SIG-M5 (cell line): ENCODE results near the gene IFNL4.
"Not testable (repeated sequence)": the region's sequence is repeated elsewhere in the genome, so short reads cannot be mapped to it uniquely, and the experiment has no call there.

Source experiments
- DNase-seq: peaks from one replicate; lab custom pipeline; 2025; lab: John Stamatoyannopoulos, UW

The IFNL4 gene

GRCh38 chr19:39254531-39255345 lies 6.1 kb upstream of the IFNL4 start:
- no peak for DNase-seq

- no peak for DNase-seq
These were observed 4.9 kb upstream of the IFNL4 start for GRCh38 chr19:39253374-39254149.

DNA sequence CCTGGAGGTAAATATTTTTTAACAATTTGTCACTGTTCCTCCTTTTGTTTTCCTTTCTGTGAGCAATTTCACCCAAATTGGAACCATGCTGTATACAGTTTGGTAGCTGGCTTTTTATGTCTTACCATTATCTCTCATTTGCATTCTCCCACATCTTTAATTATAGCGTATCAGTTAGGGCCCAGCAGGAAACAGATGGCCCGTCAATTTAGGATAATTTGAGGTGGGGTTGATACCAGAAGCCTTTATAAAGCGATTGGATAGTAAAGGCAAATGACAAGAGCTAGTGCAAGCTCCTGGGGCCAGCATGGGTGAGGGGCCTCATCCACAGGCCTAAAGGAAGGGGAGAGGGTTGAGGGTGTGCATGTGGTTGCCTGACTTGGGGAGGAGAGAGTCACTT lies 3.8 kb upstream of the IFNL4 start:
- DNase-seq: no peak

- DNase-seq: no peak
These were observed 3.2 kb upstream of the IFNL4 start for GRCh38 chr19:39251846-39252245.

DNA sequence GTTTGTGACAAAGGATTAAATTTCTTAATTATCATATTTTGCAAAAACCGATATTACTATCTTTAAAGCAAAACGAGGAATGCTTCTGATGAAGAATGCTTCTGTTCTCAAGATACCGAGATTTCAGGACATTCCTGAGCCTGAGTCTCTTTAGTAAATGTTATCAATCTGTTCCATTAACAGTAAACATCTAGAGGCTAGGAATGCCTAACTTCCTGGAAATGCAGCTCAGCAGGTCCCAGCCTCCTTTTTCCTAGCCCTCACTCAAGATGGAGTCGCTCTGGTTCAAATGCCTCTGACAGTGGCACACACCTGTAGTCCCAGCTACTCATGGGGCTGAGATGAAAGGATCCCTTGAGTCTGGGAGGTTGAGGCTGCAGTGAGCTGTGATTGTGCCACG lies 2.4 kb upstream of the IFNL4 start:
- no peak for DNase-seq

DNA sequence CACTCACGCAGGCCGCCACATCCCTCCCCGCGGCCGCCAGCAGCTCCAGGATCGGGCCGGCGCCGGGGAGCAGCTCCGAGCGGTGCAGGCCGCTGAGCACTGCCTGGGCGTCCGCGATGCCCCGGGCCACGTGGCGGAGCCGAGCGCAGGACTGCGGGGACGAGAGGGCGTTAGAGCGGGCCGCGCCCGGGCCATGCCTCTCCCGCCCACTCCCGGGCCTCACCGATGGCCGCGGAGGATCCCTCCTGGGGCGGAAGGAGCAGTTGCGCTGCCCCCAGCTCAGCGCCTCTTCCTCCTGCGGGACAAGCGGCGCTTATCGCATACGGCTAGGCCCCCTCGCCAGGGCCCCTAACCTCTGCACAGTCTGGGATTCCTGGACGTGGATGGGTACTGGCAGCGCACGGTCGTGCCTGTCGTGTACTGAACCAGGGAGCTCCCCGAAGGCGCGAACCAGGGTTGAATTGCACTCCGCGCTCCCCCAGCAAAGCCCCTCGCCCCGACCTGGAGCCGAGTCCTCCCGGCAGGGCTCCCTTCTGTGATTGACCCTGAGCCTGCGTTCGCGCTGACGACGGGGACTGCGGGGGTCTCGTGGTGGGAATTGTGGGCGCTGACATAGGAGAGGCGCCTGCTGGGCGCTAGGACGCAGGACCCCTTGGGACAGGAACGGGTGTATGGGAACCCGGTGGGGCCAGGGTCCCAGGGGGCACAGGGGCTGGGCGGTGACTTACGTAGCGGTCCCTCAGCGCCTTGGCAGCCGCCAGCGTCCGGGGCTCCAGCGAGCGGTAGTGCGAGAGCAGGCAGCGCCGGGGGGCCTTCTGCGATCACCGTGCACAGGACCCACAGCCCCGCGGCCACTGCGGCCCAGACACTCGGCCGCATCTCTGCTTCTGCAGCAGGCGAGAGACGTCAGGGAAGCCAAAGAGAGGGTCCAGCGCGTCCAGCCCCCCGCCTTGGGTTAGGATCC lies 673 bp downstream of the IFNL4 start:
- DNase-seq: no peak

GRCh38 chr19:39246951-39247669 lies 1.5 kb downstream of the IFNL4 start:
- DNase-seq: no peak

GRCh38 chr19:39245166-39245565 lies 3.5 kb downstream of the IFNL4 start:
- not testable (repeated sequence) for DNase-seq

DNA sequence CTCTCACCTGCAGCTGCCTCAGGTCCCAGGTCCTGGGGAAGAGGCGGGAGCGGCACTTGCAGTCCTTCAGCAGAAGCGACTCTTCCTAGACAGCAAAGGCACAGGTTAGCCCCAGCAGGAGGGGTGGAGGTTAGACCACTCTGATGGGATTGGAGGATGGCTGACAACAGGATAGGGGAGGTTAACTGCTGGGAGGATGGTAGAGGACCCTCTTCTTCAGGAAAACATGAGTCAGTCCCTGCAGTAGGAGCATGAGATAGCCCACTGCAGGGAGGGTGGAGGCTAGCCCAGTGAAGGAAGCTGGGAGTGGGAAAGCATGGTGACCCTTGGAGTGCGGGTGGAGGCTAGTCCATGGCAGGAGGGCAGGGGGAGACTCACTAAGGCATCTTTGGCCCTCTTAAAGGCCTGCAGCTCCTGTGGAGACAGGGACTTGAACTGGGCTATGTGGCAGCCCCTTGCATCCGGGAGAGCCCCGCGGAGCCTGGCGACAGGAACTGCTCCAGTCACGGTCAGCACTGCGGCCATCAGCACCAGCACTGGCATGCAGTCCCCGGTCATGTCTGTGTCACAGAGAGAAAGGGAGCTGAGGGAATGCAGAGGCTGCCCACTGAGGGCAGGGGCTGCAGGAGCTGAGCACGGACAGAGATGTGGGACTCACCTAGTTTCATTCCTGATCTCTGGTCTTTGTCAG lies 4.1 kb downstream of the IFNL4 start, which contains the start of gene IFNL3:
TSS of gene IFNL3 (minus strand) at position 597 of the 691 bp plus-strand sequence. CDS start at position 558, 39 bp downstream.
- not testable (repeated sequence) for DNase-seq

- DNase-seq: not testable (repeated sequence)
These were observed 4.9 kb downstream of the IFNL4 start for GRCh38 chr19:39243741-39244140.

- no peak for DNase-seq
These were observed 8.2 kb downstream of the IFNL4 start for GRCh38 chr19:39240421-39240820.

GRCh38 chr19:39238944-39239343 lies 9.7 kb downstream of the IFNL4 start:
- no peak for DNase-seq

DNA sequence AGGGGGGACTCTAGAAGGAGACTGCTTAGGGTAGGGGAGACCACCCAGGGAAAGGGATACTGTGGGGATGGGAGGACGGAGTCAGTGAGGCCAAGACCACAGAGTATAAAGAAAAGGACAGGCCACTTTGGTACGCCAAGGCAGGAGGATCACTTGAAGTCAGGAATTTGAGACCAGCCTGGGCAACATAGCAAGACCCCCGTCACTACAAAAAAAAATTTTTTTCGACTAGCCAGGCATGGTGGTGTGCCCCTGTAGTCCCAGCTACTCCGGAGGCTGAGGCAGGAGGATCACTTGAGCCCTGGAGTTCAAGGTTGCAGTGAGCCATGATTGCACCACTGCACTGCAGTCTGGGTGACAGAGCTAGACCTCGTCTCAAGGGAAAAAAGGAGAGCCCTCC lies 10.4 kb downstream of the IFNL4 start:
- no peak for DNase-seq

GRCh38 chr19:39237200-39238184 lies 11.2 kb downstream of the IFNL4 start:
- no peak for DNase-seq

- DNase-seq: no peak
These were observed 12.1 kb downstream of the IFNL4 start for GRCh38 chr19:39236527-39236926.

DNA sequence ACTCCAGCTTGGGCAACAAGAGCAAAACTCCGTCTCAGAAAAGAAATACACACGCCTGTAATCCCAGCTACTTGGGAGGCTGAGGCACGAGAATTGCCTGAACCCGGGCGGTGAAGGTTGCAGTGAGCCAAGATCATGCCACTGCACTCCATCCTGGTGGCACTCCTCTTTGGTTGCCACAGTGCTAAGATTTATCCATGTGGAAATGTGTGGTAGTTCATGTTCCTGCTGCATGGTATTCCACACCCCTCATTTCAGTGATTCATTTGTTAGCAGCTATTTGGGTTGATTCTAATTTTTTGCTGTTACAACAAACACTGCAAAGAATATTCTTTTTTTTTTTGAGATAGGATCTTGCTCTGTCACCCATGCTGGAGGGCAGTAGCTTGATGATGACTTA lies 15.9 kb downstream of the IFNL4 start:
- DNase-seq: no peak

GRCh38 chr19:39230096-39230764 lies 18.4 kb downstream of the IFNL4 start:
- no peak for DNase-seq

- DNase-seq: no peak
These were observed 23.7 kb downstream of the IFNL4 start for GRCh38 chr19:39224910-39225309.

DNA sequence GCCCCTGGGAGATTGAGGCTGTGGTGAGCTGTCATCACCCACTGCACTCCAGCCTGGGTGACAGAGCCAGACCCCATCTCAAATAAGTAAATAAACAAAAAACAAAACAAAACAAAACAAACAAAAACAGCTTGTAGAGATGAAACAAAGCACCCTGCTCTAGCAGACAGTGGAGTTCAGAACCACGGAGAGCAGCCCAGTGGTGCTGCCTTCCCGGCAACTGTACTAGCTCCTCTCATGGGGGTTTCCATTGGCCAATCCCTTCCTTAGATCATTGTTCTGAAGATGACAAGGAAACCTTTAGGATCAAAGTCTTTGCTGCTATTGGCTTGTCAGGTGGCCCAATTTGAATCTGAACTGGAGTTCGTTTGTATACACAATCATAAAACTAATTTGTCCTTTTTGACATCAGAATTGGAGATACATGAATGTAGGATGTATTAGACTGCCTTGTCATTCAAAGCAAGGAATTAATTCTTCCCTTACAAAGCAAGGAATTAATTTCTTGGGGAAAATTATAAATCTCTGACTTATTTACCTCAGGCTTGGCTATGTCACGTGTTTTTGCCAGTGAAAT lies 24.9 kb downstream of the IFNL4 start:
- DNase-seq: no peak
